ENCODE data around the gene HSH2D.
A peak's percentile ranks its signal among the peaks of the same experiment; 100 is the strongest.

GRCh38 chr19:16157601-16158000 lies 14.1 kb downstream of the HSH2D start:
- no peak for TF ChIP-seq CTCF (IDR thresholded peaks at IDR 0.05; ENCODE audit: insufficient read depth, low read length)
- peak; percentile 73 for TF ChIP-seq POLR2AphosphoS5 (IDR thresholded peaks at IDR 0.05; ENCODE audit: low read depth)
- TF ChIP-seq REST (IDR thresholded peaks at IDR 0.05; ENCODE audit: insufficient replicate concordance, low read depth): no peak
- no peak for TF ChIP-seq GABPA (IDR thresholded peaks at IDR 0.05; ENCODE audit: low read depth)
- no peak for TF ChIP-seq SPI1 (IDR thresholded peaks at IDR 0.05; ENCODE audit: borderline replicate concordance, low read depth)
